K562 (cell line): ENCODE measurements around the gene IQCE. TPM values are rescaled to one million over a fixed set of nuclear protein-coding genes. Genes with fewer than 3 reads are reported as not detected.

ENCODE experiments used
- ATF1 ChIP-seq, 2 experiments: fragments of 450-650 bp in 1 of 2; IDR thresholded peaks; 2 replicates each; pipeline ENCODE4 v1.6.1; 2016; ENCODE audit warnings: missing compliant biosample characterization in 1 of 2, missing genetic modification characterization in 1 of 2
- BRCA1 ChIP-seq, 2 experiments: fragments of 450-650 bp in 1 of 2; sonication (generic) in 1 of 2; formaldehyde crosslinking in 1 of 2; IDR thresholded peaks; 2 replicates each; pipeline versions ENCODE4 v1.5.0 to v1.6.1; 2017 to 2020; ENCODE audit warnings: mild to moderate bottlenecking in 1 of 2, missing genetic modification reagents in 1 of 2
- CBFA2T2 ChIP-seq: fragments of 450-650 bp; conservative IDR thresholded peaks from 2 replicates; pipeline ENCODE4 v1.6.1; 2017; ENCODE audit warnings: mild to moderate bottlenecking
- CBX3 ChIP-seq, 2 experiments: IDR thresholded peaks; 1 replicate in 1 of 2; 2 replicates in 1 of 2; pipeline ENCODE4 v1.6.1; 2012; ENCODE audit warnings: inconsistent platforms in 2 of 2, low read length in 2 of 2, borderline replicate concordance in 1 of 2, control low read depth in 1 of 2
- CREM ChIP-seq: IDR thresholded peaks from 2 replicates; pipeline ENCODE4 v1.6.1; 2014; ENCODE audit warnings: antibody characterized with exemption, low read depth
- CXXC5 ChIP-seq: fragments of 250-450 bp; sonication (Bioruptor Pico); IDR thresholded peaks from 2 replicates; pipeline ENCODE4 v1.8.0; 2022; ENCODE audit warnings: inconsistent platforms, mild to moderate bottlenecking, moderate library complexity
- EHMT2 ChIP-seq: fragments of 450-650 bp; IDR thresholded peaks from 2 replicates; pipeline ENCODE4 v1.6.1; 2018; ENCODE audit warnings: antibody characterized with exemption
- ETV1 ChIP-seq: fragments of 450-650 bp; conservative IDR thresholded peaks from 2 replicates; pipeline ENCODE4 v1.6.1; 2016; ENCODE audit warnings: missing genetic modification characterization, control low read depth, low read depth, missing compliant biosample characterization
- GATAD2B ChIP-seq: fragments of 450-650 bp; IDR thresholded peaks from 2 replicates; pipeline ENCODE4 v1.6.1; 2017; ENCODE audit warnings: mild to moderate bottlenecking, borderline replicate concordance
- HSF4 ChIP-seq: fragments of 250-450 bp; sonication (Bioruptor Pico); IDR thresholded peaks from 2 replicates; pipeline ENCODE4 v2.1.2; 2022; ENCODE audit warnings: mild to moderate bottlenecking, moderate library complexity, borderline replicate concordance
- KAT8 ChIP-seq: fragments of 450-650 bp; IDR thresholded peaks from 2 replicates; pipeline ENCODE4 v1.6.1; 2016; ENCODE audit warnings: low read depth, mild to moderate bottlenecking
- KLF16 ChIP-seq: IDR thresholded peaks from 2 replicates; pipeline ENCODE4 v1.6.1; 2016; ENCODE audit warnings: antibody characterized with exemption
- MAFF ChIP-seq: IDR thresholded peaks from 2 replicates; pipeline ENCODE4 v1.6.1; 2012; ENCODE audit warnings: low read length, improper control_type of control experiment
- NUFIP1 ChIP-seq: fragments of 450-650 bp; IDR thresholded peaks from 2 replicates; pipeline ENCODE4 v1.6.1; 2018; ENCODE audit not compliant: partially characterized antibody
- POLR2G ChIP-seq: fragments of 200-400 bp; formaldehyde crosslinking; IDR thresholded peaks from 2 replicates; pipeline ENCODE4 v1.6.1; 2017; ENCODE audit warnings: low read depth, mild to moderate bottlenecking, antibody characterized with exemption, low read length, moderate library complexity
- RHOXF2B ChIP-seq: fragments of 250-450 bp; sonication (Bioruptor Pico); conservative IDR thresholded peaks from 2 replicates; pipeline ENCODE4 v1.5.1; 2021
- TFAP4 ChIP-seq: sonication (generic); formaldehyde crosslinking; IDR thresholded peaks from 2 replicates; pipeline ENCODE4 v1.8.0; 2022; ENCODE audit warnings: missing genetic modification reagents, mild to moderate bottlenecking, moderate library complexity, borderline replicate concordance
- ZBTB1 ChIP-seq: sonication (generic); formaldehyde crosslinking; IDR thresholded peaks from 2 replicates; pipeline ENCODE4 v1.8.1; 2023; ENCODE audit warnings: missing genetic modification reagents, low read depth, mild to moderate bottlenecking, borderline replicate concordance
- ZC3H4 ChIP-seq: sonication (generic); formaldehyde crosslinking; IDR thresholded peaks from 2 replicates; pipeline ENCODE4 v1.9.0; 2021; ENCODE audit warnings: missing genetic modification reagents, borderline replicate concordance
- ZNF134 ChIP-seq: fragments of 250-450 bp; sonication (Bioruptor Pico); conservative IDR thresholded peaks from 2 replicates; pipeline ENCODE4 v1.4.0; 2020
- ZNF146 ChIP-seq: IDR thresholded peaks from one replicate; pipeline ENCODE4 v1.6.1; 2018; ENCODE audit warnings: missing compliant biosample characterization; ENCODE audit not compliant: unreplicated experiment
- ZNF311 ChIP-seq: fragments of 250-450 bp; sonication (Bioruptor Pico); IDR thresholded peaks from 2 replicates; pipeline ENCODE4 v1.4.0; 2020; ENCODE audit warnings: mild to moderate bottlenecking, moderate library complexity
- ZNF347 ChIP-seq: fragments of 450-650 bp; formaldehyde crosslinking; IDR thresholded peaks from 2 replicates; pipeline ENCODE4 v1.4.0; 2020; ENCODE audit warnings: low read depth, mild to moderate bottlenecking, moderate library complexity
- ZNF584 ChIP-seq: fragments of 200-800 bp; sonication (Bioruptor generic); IDR thresholded peaks from 2 replicates; pipeline ENCODE4 v1.6.1; 2016; ENCODE audit warnings: low read depth, mild to moderate bottlenecking, missing genetic modification characterization, missing compliant biosample characterization
- ZNF740 ChIP-seq, 3 experiments: fragments of 200-800 bp in 1 of 3; sonication (Bioruptor generic) in 1 of 3; sonication (generic) in 1 of 3; formaldehyde crosslinking in 1 of 3; IDR thresholded peaks; 2 replicates each; pipeline versions ENCODE4 v1.6.1 to v1.8.0; 2016 to 2022; ENCODE audit warnings: mild to moderate bottlenecking in 2 of 3, missing compliant biosample characterization in 2 of 3, missing genetic modification characterization in 2 of 3, missing genetic modification reagents in 1 of 3
- polyA plus RNA-seq, 8 experiments: library from polyadenylated mRNA; depleted of rRNA in 4 of 8; stranded (reverse) in 5 of 8; unstranded in 3 of 8; fragments of >200 nt; fragmentation: Nextera tagmentation in 2 of 8; fragmentation: Illumina TruSeq in 1 of 8; extraction: Ambion mirVana in 2 of 8; extraction: Trizol in 1 of 8; gene quantifications; 2 replicates each; pipeline versions ENCODE4 v1.2.1 to v1.2.3, GENCODE V29; 2011 to 2014; ENCODE audit warnings: inconsistent platforms in 1 of 8, missing spikeins in 1 of 8
- total RNA-seq, 7 experiments: library from RNA; depleted of rRNA in 6 of 7; stranded (reverse); fragments of >200 nt in 6 of 7; fragmentation: Illumina TruSeq in 2 of 7; extraction: Trizol in 2 of 7; gene quantifications; 2 replicates each; pipeline versions ENCODE4 v1.2.1 to v1.2.3, GENCODE V29; 2011 to 2021; ENCODE audit warnings: low replicate concordance in 1 of 7

Gene IQCE
- total and polyA plus RNA-seq, 9 of the 15 experiments (the other 6 are each of a cell fraction or from before 2014, with no cell fraction given), result 0.18 to 8.5 (median 4.2) TPM

- 0 out of 2 replicates have a peak, but pooled peaks have one; percentile 23 for TF ChIP-seq KLF16
- no peak for TF ChIP-seq ZNF146 (CRISPR knock-in tag)
- no peak for TF ChIP-seq MAFF
- peak; percentile 94 for TF ChIP-seq ZNF740 (CRISPR knock-in tag; IDR thresholded peaks at IDR 0.05)
- peak in 1 of 2 experiments; percentile 51; a peak in 1 of 4 replicates for TF ChIP-seq ZNF740 (tag; IDR thresholded peaks at IDR 0.05)
- TF ChIP-seq ETV1, result no peak
- TF ChIP-seq EHMT2, result no peak
- TF ChIP-seq ZNF134, result no peak
- no peak for TF ChIP-seq RHOXF2B (CRISPR knock-in tag)
- no peak for TF ChIP-seq NUFIP1
- peak; percentile 40; the same call in 1 of the 2 replicates for TF ChIP-seq CBFA2T2
- TF ChIP-seq GATAD2B, result no peak
- no peak for TF ChIP-seq BRCA1 (IDR thresholded peaks at IDR 0.05)
- TF ChIP-seq BRCA1 (CRISPR knock-in tag; IDR thresholded peaks at IDR 0.05), result no peak
- no peak for TF ChIP-seq ZBTB1 (CRISPR knock-in tag)
- TF ChIP-seq CXXC5 (CRISPR knock-in tag), result no peak
- TF ChIP-seq CBX3 (IDR thresholded peaks at IDR 0.05; ENCODE audit: borderline replicate concordance in 1 of 2, low read length in 2 of 2), result no peak
- TF ChIP-seq ATF1 (CRISPR knock-in tag; IDR thresholded peaks at IDR 0.05), result no peak
- no peak for TF ChIP-seq ATF1 (tag; IDR thresholded peaks at IDR 0.05)
- TF ChIP-seq KAT8, result no peak
- TF ChIP-seq CREM, result peak; percentile 50
- TF ChIP-seq HSF4, result no peak
- TF ChIP-seq TFAP4 (CRISPR knock-in tag), result peak; percentile 46; the same call in 1 of the 2 replicates
- no peak for TF ChIP-seq ZNF311
- no peak for TF ChIP-seq POLR2G
- no peak for TF ChIP-seq ZC3H4 (CRISPR knock-in tag)
- no peak for TF ChIP-seq ZNF347 (CRISPR knock-in tag)
- no peak for TF ChIP-seq ZNF584 (CRISPR knock-in tag)
These were observed 28.4 kb upstream of the IQCE start (continued) for GRCh38 chr7:2530071-2530987.
